K562 (cell line): ENCODE results near the gene NKX2-1. TPM values are rescaled to one million over a fixed set of nuclear protein-coding genes. Genes with fewer than 3 reads are reported as not detected.

Experiments
- ATAC-seq: fragments of 200-7000 bp; cut with Tn5 transposase; 3 replicates; pipeline ENCODE4 v1.9.1; 2020; ENCODE audit warnings: moderate library complexity
- BruUV-seq: library from RNA; stranded (reverse); fragments of 400-500 nt; replicated peaks from 2 replicates; lab custom pipeline; 2021; lab: Mats Ljungman, UMichigan
- CTCF ChIA-PET: fragments of 300-600 bp; formaldehyde crosslinking; extraction: SDS; loops from one replicate; lab custom pipeline; 2021; ENCODE audit warnings: low intra/inter-chr PET ratio; lab: Yijun Ruan, JAX
- POLR2A ChIA-PET: fragments of 300-600, 350-650 bp; sonication (Branson Sonifier 250); formaldehyde crosslinking; extraction: SDS; loops from one replicate; lab custom pipeline; 2021; ENCODE audit warnings: antibody characterized with exemption, inconsistent platforms; lab: Yijun Ruan, JAX
- DNase-seq, 4 experiments: peaks; one replicate each; pipeline versions ENCODE4 v3.0.0 to v3.0.0-alpha.2; 2011 to 2018; ENCODE audit warnings: low spot score in 3 of 4, mixed read lengths in 3 of 4; ENCODE audit errors: extremely low read depth in 1 of 4
- FAIRE-seq: peaks from 2 replicates; lab custom pipeline; 2011; peaks lifted over from hg19 to GRCh38; lab: Jason Lieb, UNC
- H2AFZ ChIP-seq: 2 replicates; pipeline ENCODE4 v1.6.0; 2011; ENCODE audit warnings: low read depth, low read length, control low read depth, inconsistent platforms
- H3K27ac ChIP-seq: fragments of 200-600 bp; 3 replicates; pipeline ENCODE4 v1.8.0; 2011; ENCODE audit warnings: low read depth, mild to moderate bottlenecking, control low read depth, inconsistent platforms, low read length, moderate library complexity, mixed read lengths; ENCODE audit errors: extremely low read depth
- H3K27me3 ChIP-seq, 2 experiments: fragments of 300-600 bp in 1 of 2; 2 replicates in 1 of 2; 3 replicates in 1 of 2; pipeline versions ENCODE4 v1.6.0 to v1.8.0; 2011; ENCODE audit warnings: inconsistent platforms in 2 of 2, low read length in 2 of 2, mild to moderate bottlenecking in 1 of 2, mixed read lengths in 1 of 2, moderate library complexity in 1 of 2; ENCODE audit not compliant: control insufficient read depth in 2 of 2, insufficient read depth in 2 of 2
- H3K36me3 ChIP-seq: fragments of 300-600 bp; 3 replicates; pipeline ENCODE4 v1.8.0; 2011; ENCODE audit warnings: mild to moderate bottlenecking, low read length, inconsistent platforms; ENCODE audit not compliant: control insufficient read depth, insufficient read depth
- H3K4me1 ChIP-seq, 2 experiments: fragments of 200-600 bp in 1 of 2; replicated peaks in 1 of 2; 2 replicates in 1 of 2; 3 replicates in 1 of 2; pipeline versions ENCODE4 v1.5.1 to v1.8.0; 2011; ENCODE audit warnings: inconsistent platforms in 2 of 2, low read length in 2 of 2, mild to moderate bottlenecking in 1 of 2, mixed read lengths in 1 of 2, moderate library complexity in 1 of 2; ENCODE audit not compliant: control insufficient read depth in 2 of 2, insufficient read depth in 2 of 2
- H3K4me2 ChIP-seq: 2 replicates; pipeline ENCODE4 v1.6.1; 2011; ENCODE audit warnings: low read length, control low read depth, inconsistent platforms, mixed read lengths; ENCODE audit not compliant: insufficient read depth
- H3K4me3 ChIP-seq: fragments of 200-600 bp; sonication (generic), shearing (Covaris generic); 2 replicates; pipeline ENCODE4 v1.5.1; 2016; ENCODE audit warnings: control low read depth, inconsistent platforms
- H3K79me2 ChIP-seq: fragments of 200-600 bp; 3 replicates; pipeline ENCODE4 v1.8.0; 2011; ENCODE audit warnings: low read length, inconsistent platforms; ENCODE audit not compliant: control insufficient read depth, insufficient read depth
- H3K9ac ChIP-seq, 2 experiments: 2 replicates each; pipeline versions ENCODE4 v1.6.0 to v1.6.1; 2011; ENCODE audit warnings: low read depth in 2 of 2, low read length in 2 of 2, control low read depth in 1 of 2, inconsistent platforms in 1 of 2, mild to moderate bottlenecking in 1 of 2, mixed read lengths in 1 of 2; ENCODE audit not compliant: insufficient read depth in 1 of 2
- H3K9me1 ChIP-seq: one replicate; pipeline ENCODE4 v1.6.0; 2011; ENCODE audit warnings: inconsistent platforms, mild to moderate bottlenecking, low read length, moderate library complexity; ENCODE audit not compliant: control insufficient read depth, insufficient read depth
- H3K9me3 ChIP-seq: replicated peaks from 2 replicates; pipeline ENCODE4 v1.5.1; 2011; ENCODE audit warnings: low read depth, low read length, inconsistent platforms; ENCODE audit not compliant: control insufficient read depth, insufficient read depth
- H4K20me1 ChIP-seq: replicated peaks from 2 replicates; pipeline ENCODE4 v1.6.1; 2011; ENCODE audit warnings: low read length, inconsistent platforms, mixed read lengths; ENCODE audit not compliant: control insufficient read depth, insufficient read depth
- CHCHD3 ChIP-seq: fragments of 250-450 bp; sonication (Bioruptor Pico); IDR thresholded peaks from 2 replicates; pipeline ENCODE4 v2.1.2; 2022; ENCODE audit warnings: mild to moderate bottlenecking
- DEAF1 ChIP-seq: fragments of 450-650 bp; formaldehyde crosslinking; IDR thresholded peaks from 2 replicates; pipeline ENCODE4 v1.4.0; 2020; ENCODE audit warnings: mild to moderate bottlenecking, moderate library complexity
- FOXA1 ChIP-seq: fragments of 450-650 bp; IDR thresholded peaks from 2 replicates; pipeline ENCODE4 v1.6.1; 2016; ENCODE audit warnings: mild to moderate bottlenecking, borderline replicate concordance
- HOXB6 ChIP-seq: fragments of 250-450 bp; sonication (Bioruptor Pico); IDR thresholded peaks from 2 replicates; pipeline ENCODE4 v1.5.1; 2022; ENCODE audit warnings: mild to moderate bottlenecking, borderline replicate concordance
- KAT7 ChIP-seq: sonication (generic); formaldehyde crosslinking; IDR thresholded peaks from 2 replicates; pipeline ENCODE4 v1.8.0; 2022; ENCODE audit warnings: missing genetic modification reagents, mild to moderate bottlenecking, borderline replicate concordance
- MLX ChIP-seq, 2 experiments: fragments of 450-650 bp in 1 of 2; sonication (generic) in 1 of 2; formaldehyde crosslinking; conservative IDR thresholded peaks; 2 replicates each; pipeline versions ENCODE4 v1.4.0 to v1.8.1; 2020 to 2022; ENCODE audit warnings: mild to moderate bottlenecking in 1 of 2, missing genetic modification reagents in 1 of 2
- PHB ChIP-seq: fragments of 250-450 bp; sonication (Bioruptor Pico); IDR thresholded peaks from 2 replicates; pipeline ENCODE4 v1.5.0; 2021
- PRPF4 ChIP-seq: fragments of 200-400 bp; formaldehyde crosslinking; IDR thresholded peaks from one replicate; pipeline ENCODE4 v1.6.1; 2017; ENCODE audit warnings: low read length, low read depth, mild to moderate bottlenecking; ENCODE audit not compliant: insufficient read depth, poor library complexity, severe bottlenecking
- RBM22 ChIP-seq: fragments of 200-400 bp; formaldehyde crosslinking; IDR thresholded peaks from 2 replicates; pipeline ENCODE4 v1.6.1; 2018; ENCODE audit warnings: low read length, low read depth; ENCODE audit not compliant: poor library complexity, severe bottlenecking
- ZBTB1 ChIP-seq: sonication (generic); formaldehyde crosslinking; IDR thresholded peaks from 2 replicates; pipeline ENCODE4 v1.8.1; 2023; ENCODE audit warnings: missing genetic modification reagents, low read depth, mild to moderate bottlenecking, borderline replicate concordance
- ZNF445 ChIP-seq: fragments of 250-450 bp; sonication (Bioruptor Pico); IDR thresholded peaks from 2 replicates; pipeline ENCODE4 v1.4.0; 2020; ENCODE audit warnings: low read depth, mild to moderate bottlenecking, moderate library complexity
- ZSCAN32 ChIP-seq: fragments of 450-650 bp; formaldehyde crosslinking; IDR thresholded peaks from 2 replicates; pipeline ENCODE4 v1.4.0; 2020; ENCODE audit warnings: mild to moderate bottlenecking, moderate library complexity
- WGBS: fragments of 100-300 bp; shearing (Covaris generic); methylation state at CpG from one replicate; pipeline ENCODE4 v1.1.6; 2016; ENCODE audit warnings: low coverage, mixed read lengths; ENCODE audit not compliant: insufficient coverage; ENCODE audit errors: missing lambda C conversion rate; 5-methylcytosine and 5-hydroxymethylcytosine counted together
- in situ Hi-C: fragments of 300-500 bp; cut with MboI; formaldehyde crosslinking; loops from 4 replicates; pipeline ENCODE4 v1.15.0; 2018; ENCODE audit warnings: inconsistent platforms, mixed read lengths
- intact Hi-C: fragments of 100-400 bp; cut with micrococcal nuclease; formaldehyde crosslinking; loops from 2 replicates; pipeline ENCODE4 v1.14.2; 2022
- polyA plus RNA-seq, 8 experiments: library from polyadenylated mRNA; depleted of rRNA in 4 of 8; stranded (reverse) in 5 of 8; unstranded in 3 of 8; fragments of >200 nt; fragmentation: Nextera tagmentation in 2 of 8; fragmentation: Illumina TruSeq in 1 of 8; extraction: Ambion mirVana in 2 of 8; extraction: Trizol in 1 of 8; gene quantifications; 2 replicates each; pipeline versions ENCODE4 v1.2.1 to v1.2.3, GENCODE V29; 2011 to 2014; ENCODE audit warnings: inconsistent platforms in 1 of 8, missing spikeins in 1 of 8
- total RNA-seq, 7 experiments: library from RNA; depleted of rRNA in 6 of 7; stranded (reverse); fragments of >200 nt in 6 of 7; fragmentation: Illumina TruSeq in 2 of 7; extraction: Trizol in 2 of 7; gene quantifications; 2 replicates each; pipeline versions ENCODE4 v1.2.1 to v1.2.3, GENCODE V29; 2011 to 2021; ENCODE audit warnings: low replicate concordance in 1 of 7
- TF ChIP-seq, protein P1 (sequence below): fragments of 250-450 bp; sonication (Bioruptor Pico); IDR thresholded peaks from 2 replicates; pipeline ENCODE4 v1.5.0; 2020; ENCODE audit warnings: mild to moderate bottlenecking, borderline replicate concordance
- TF ChIP-seq, protein P2 (sequence below): fragments of 250-450 bp; sonication (Bioruptor Pico); IDR thresholded peaks from 2 replicates; pipeline ENCODE4 v1.8.0; 2022; ENCODE audit warnings: moderate library complexity, mild to moderate bottlenecking, inconsistent platforms

NKX2-1 gene
- total and polyA plus RNA-seq, 9 of the 15 experiments (the other 6 are each of a cell fraction or from before 2014, with no cell fraction given), result 0.11 TPM; not detected in 8

- ATAC-seq (no peak), FAIRE-seq (no peak), DNase-seq (no peak)
- no peaks in the 10 kb centered on the region for H3K9me1 ChIP-seq
- H3K4me1 ChIP-seq, result no peaks in the 10 kb centered on the region
- CTCF ChIA-PET, result no interaction called here
- no peak for TF ChIP-seq KAT7
- TF ChIP-seq, protein P1, sequence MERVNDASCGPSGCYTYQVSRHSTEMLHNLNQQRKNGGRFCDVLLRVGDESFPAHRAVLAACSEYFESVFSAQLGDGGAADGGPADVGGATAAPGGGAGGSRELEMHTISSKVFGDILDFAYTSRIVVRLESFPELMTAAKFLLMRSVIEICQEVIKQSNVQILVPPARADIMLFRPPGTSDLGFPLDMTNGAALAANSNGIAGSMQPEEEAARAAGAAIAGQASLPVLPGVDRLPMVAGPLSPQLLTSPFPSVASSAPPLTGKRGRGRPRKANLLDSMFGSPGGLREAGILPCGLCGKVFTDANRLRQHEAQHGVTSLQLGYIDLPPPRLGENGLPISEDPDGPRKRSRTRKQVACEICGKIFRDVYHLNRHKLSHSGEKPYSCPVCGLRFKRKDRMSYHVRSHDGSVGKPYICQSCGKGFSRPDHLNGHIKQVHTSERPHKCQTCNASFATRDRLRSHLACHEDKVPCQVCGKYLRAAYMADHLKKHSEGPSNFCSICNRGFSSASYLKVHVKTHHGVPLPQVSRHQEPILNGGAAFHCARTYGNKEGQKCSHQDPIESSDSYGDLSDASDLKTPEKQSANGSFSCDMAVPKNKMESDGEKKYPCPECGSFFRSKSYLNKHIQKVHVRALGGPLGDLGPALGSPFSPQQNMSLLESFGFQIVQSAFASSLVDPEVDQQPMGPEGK, result no peak
- no peak for TF ChIP-seq PHB (CRISPR knock-in tag)
- TF ChIP-seq, protein P2, sequence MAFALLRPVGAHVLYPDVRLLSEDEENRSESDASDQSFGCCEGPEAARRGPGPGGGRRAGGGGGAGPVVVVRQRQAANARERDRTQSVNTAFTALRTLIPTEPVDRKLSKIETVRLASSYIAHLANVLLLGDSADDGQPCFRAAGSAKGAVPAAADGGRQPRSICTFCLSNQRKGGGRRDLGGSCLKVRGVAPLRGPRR (CRISPR knock-in tag), result no peak
- no peak for TF ChIP-seq HOXB6 (CRISPR knock-in tag)
- no peak for TF ChIP-seq ZBTB1 (CRISPR knock-in tag)
- TF ChIP-seq MLX (CRISPR knock-in tag; conservative IDR thresholded peaks at IDR 0.05), result no peak
- no peak for TF ChIP-seq CHCHD3 (CRISPR knock-in tag)
- TF ChIP-seq FOXA1, result no peak
- no peak for TF ChIP-seq DEAF1 (CRISPR knock-in tag)
- no peak for TF ChIP-seq ZSCAN32 (CRISPR knock-in tag)
- TF ChIP-seq RBM22, result no peak
- TF ChIP-seq ZNF445, result no peak
- no peak for TF ChIP-seq PRPF4
- H3K79me2 ChIP-seq, result no peaks in the 10 kb centered on the region
- H3K4me2 ChIP-seq, result no peak overlapping the region
- no peak overlapping the region for H3K4me3 ChIP-seq
- no peak overlapping the region for H3K9ac ChIP-seq
- H3K36me3 ChIP-seq, result no peaks in the 10 kb centered on the region
- H3K27me3 ChIP-seq, result no peaks in the 10 kb centered on the region; a peak in 1 of 5 replicates
- in situ Hi-C loops (no loop called here), intact Hi-C loops (loop anchor here (10.0 kb wide), 1 partner anchor 394 kb away; no protein-coding TSS in a partner anchor)
- no peak overlapping the region for H3K27ac ChIP-seq
- H2AFZ ChIP-seq, result no peak overlapping the region
- POLR2A ChIA-PET, result no interaction called here
- no TSS peak for BruUV-seq
- 0% methylated on average over 1 of the region's 1 CpG for WGBS
- H3K9me3 ChIP-seq, result no peaks in the 10 kb centered on the region
- no peaks in the 10 kb centered on the region; the same call in 1 of the 2 replicates for H4K20me1 ChIP-seq
Observed at GRCh38 chr14:36550899-36551298, 30.9 kb upstream of the NKX2-1 start.
